GM18861 (cell line): Measurements from ENCODE around the gene C10orf62.
"Not testable (repeated sequence)": the region's sequence is repeated elsewhere in the genome, so short reads cannot be mapped to it uniquely, and the experiment has no call there.

ENCODE experiments used
- ATAC-seq: cut with Tn5 transposase; IDR thresholded peaks from one replicate; pipeline ENCODE4 v1.9.1; 2021; ENCODE audit not compliant: unreplicated experiment

Gene C10orf62

DNA sequence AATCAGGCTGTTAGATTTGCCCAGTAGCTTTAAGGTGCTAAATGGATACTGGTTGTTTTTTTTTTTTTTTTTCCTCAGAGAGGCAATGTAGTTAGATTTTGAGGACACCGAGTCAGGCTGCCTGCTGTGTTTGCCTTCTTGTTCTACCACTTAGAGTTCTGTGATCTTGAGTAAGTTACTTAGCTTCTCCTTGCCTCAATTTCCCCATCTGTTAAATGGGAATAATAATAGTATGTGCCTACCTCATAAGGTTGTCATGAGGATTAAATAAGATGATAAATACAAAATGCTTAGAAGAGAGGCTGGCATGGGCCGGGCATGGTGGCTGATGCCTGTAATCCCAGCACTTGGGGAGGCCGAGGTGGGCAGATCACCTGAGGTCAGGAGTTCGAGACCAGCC is 29.2 kb downstream of the C10orf62 start:
- no peak for ATAC-seq

- no peak for ATAC-seq
Observed at GRCh38 chr10:97623277-97623676, 33.8 kb downstream of the C10orf62 start.

GRCh38 chr10:97627731-97628130 is 38.2 kb downstream of the C10orf62 start:
- ATAC-seq, result no peak

- ATAC-seq, result no peak
Observed at GRCh38 chr10:97628228-97628627, 38.7 kb downstream of the C10orf62 start.

- no peak for ATAC-seq
Observed at GRCh38 chr10:97629289-97629688, 39.8 kb downstream of the C10orf62 start.

- ATAC-seq, result no peak
Observed at GRCh38 chr10:97631098-97631497, 41.6 kb downstream of the C10orf62 start.

DNA sequence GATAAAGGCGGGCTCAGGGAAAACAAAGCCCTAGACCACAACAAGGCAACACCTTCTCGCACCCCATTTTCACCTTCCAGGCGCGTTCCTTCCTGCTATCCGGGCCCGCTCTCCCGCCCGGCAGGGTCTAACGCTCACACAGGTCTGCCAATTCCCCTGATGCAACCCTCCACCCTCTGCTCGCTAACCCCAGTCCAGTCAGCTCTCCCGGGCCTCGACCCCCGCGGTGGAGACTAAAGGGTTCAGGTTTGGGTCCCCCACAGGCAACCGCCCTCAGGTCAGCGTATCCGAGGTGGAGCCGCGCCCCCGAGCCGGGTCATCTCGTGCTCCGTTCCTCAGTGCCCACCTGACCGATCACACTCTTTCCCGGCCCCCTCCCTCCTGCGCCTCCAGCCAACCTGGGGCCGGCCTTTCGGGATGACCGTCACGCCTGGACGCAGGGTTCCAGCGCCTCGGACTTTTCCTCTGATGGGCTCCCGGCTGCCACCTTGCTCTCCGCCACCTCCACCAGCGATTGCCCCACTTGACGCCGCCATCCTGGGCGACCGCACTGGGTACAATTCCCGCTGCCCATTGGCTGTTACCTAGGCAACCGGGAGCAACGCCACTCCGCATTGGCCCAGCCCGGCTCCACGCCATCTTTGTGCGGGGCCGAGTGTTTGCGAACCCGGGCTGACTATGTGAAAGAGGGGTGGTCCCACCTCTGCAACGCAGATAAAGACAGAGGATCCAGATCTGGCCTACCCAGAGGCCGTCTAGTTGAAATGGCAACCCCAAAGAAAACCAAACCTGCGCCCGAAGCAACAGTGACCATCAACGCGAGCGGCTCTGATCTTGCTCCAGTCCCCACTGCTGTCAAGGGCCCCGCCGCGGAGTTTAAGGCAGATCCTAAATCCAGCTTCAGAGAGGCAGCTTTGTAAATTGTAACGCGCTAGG is 43.7 kb downstream of the C10orf62 start, which contains the start of gene MORN4:
TSS of gene MORN4 (minus strand) at position 552 of the 936 bp plus-strand sequence. CDS start 13,847 bp downstream, outside the sequence.
- ATAC-seq, result peak; percentile 95

DNA sequence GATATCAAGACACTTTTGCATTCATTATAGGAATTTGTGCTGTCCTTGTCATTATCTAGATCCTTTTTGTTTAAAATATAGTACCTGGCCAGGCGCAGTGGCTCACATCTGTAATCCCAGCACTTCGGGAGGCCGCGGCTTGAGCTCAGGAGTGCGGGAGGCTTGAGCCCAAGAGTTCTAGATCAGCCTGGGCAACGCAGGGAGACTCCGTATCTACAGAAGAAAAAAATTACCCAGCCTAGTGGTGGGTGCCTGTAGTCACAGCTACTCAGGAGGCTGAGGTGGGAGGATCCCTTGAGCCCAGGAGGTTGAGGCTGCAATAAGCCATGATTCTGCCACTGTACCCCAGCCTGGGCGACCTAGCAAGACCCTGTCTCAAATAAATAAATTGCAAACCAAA is 44.4 kb downstream of the C10orf62 start:
- ATAC-seq, result no peak

DNA sequence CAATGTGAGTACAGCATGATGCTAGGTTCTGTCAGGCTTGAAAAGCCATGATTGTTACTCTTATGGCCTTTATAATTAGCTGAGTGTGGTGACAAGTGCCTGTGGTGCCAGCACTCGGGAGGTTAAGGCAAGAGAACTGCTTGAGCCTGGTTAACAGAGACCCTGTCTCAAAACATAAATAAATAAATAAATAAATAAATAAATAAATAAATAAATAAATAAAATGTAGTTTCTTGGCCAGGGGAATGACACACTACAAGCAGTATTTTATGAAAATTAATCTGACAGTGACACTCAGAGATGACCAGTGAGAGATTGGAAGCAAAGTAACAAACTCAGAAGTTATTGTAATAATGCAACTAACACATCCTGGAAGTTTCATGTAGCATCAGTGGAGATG is 46.1 kb downstream of the C10orf62 start:
- ATAC-seq, result no peak

DNA sequence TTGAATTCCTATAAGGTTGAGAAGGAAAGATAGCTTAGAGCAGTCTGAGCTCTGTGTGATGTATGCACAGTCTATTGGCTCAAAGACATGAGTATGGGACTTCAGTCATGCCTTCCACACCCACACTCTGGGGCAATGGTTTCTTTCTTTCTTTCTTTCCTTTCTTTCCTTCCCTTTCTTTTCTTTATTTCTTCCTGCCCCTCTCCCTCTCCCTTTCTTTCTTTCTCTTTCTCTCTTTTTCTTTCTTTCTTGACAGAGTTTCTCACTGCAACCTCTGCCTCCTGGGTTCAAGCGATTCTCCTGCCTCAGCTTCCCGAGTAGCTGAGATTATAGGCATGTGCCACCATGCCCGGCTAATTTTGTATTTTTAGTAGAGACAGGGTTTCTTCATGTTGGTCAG is 49.6 kb downstream of the C10orf62 start:
- not testable (repeated sequence) for ATAC-seq

DNA sequence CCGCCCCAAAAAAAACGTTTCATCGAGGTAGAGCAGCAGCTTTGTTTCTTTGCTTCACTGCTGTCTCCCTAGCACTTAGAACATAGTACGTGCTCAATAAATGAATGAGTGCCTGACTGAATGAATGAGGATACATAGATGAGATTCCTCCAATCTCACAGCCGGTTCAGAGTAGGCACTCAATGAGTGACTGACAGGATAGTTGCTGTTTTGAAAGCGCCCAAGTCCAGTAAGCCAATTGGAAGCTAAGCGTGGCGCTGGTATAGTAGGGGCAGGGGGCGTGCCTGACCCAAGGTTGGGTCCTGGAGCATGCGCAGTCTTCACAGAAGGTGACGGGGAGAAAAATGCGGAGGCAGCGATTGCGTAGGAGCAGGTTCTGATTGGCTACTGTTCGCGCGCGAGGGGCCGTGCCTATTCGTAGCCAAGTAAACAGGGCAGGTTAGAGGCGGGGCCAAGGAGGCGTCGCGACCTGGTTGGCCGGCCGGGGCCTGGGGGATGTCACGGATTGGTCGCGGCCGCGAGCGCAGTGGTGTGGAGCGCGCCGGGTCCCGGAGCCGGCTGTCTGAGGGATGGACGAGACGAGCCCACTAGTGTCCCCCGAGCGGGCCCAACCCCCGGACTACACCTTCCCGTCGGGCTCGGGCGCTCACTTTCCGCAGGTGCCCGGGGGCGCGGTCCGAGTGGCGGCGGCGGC is 50.8 kb downstream of the C10orf62 start, which contains the start of gene PI4K2A:
TSS of gene PI4K2A (plus strand) at position 498 of the 694 bp plus-strand sequence. CDS start at position 570, 72 bp downstream.
- peak; percentile 94 for ATAC-seq
